HFF-Myc (cell line): ENCODE data around the gene CFAP70.

Experiments
- DNase-seq: peaks from one replicate; pipeline ENCODE4 v3.0.0-alpha.2; 2011; ENCODE audit warnings: low read depth; ENCODE audit errors: extremely low read depth
- H3K4me3 ChIP-seq: replicated peaks from 2 replicates; pipeline ENCODE4 v1.5.1; 2011; ENCODE audit warnings: low read depth, mild to moderate bottlenecking, control low read depth, low read length
- CTCF ChIP-seq: IDR thresholded peaks from 2 replicates; pipeline ENCODE4 v1.5.1; 2012; ENCODE audit warnings: mild to moderate bottlenecking, low read depth, low read length, control low read depth; ENCODE audit errors: missing control alignments

CFAP70 gene

GRCh38 chr10:73358331-73359279 is at the start of gene CFAP70:
TSS of gene CFAP70 (minus strand) at chr10:73358864. CDS start at chr10:73354796, 4,068 bp downstream.
- peak within 1 kb of the TSS; percentile 69 for H3K4me3 ChIP-seq
- peak; percentile 86 for DNase-seq
- TF ChIP-seq CTCF = no peak

- no peak overlapping the region for H3K4me3 ChIP-seq
- DNase-seq = no peak
- no peak for TF ChIP-seq CTCF
Observed at GRCh38 chr10:73408061-73408460, 49.4 kb upstream of the CFAP70 start.

GRCh38 chr10:73407495-73407894 is 48.8 kb upstream of the CFAP70 start:
- DNase-seq = no peak
- no peak overlapping the region for H3K4me3 ChIP-seq
- TF ChIP-seq CTCF = no peak

GRCh38 chr10:73406846-73407245 is 48.2 kb upstream of the CFAP70 start:
- TF ChIP-seq CTCF = no peak
- DNase-seq = no peak
- H3K4me3 ChIP-seq = no peak overlapping the region

GRCh38 chr10:73405556-73405955 is 46.9 kb upstream of the CFAP70 start:
- no peak for TF ChIP-seq CTCF
- no peak for DNase-seq

GRCh38 chr10:73404690-73405089 is 46.0 kb upstream of the CFAP70 start:
- TF ChIP-seq CTCF = no peak
- H3K4me3 ChIP-seq = no peak overlapping the region
- DNase-seq = no peak

More at GRCh38 chr10:73405556-73405955, 46.9 kb upstream of the CFAP70 start:
- H3K4me3 ChIP-seq = no peak overlapping the region
